Kidney (tissue), 2 donors: ENCODE measurements around the gene GAB3. TPM values are rescaled to one million over a fixed set of nuclear protein-coding genes. Genes with fewer than 3 reads are reported as not detected.

Experiments used
- polyA plus RNA-seq: library from polyadenylated mRNA; stranded (reverse); fragments of 350-450 nt; fragmentation: Illumina TruSeq; extraction: RNeasy Lipid Tissue Mini Kit (QIAGEN cat#74804); gene quantifications from one replicate; pipeline ENCODE4 v1.2.3, GENCODE V29; 2014; ENCODE audit warnings: low read depth, low replicate concordance; ENCODE audit not compliant: insufficient read depth
- total RNA-seq: library from RNA; stranded (reverse); fragmentation: NEBNext Ultra II Directional; extraction: Animal tissue kit (Norgen Biotek cat#: 25700); gene quantifications from one replicate; pipeline ENCODE4 v1.2.1, GENCODE V29; 2021
- donor health status: DM: yes; HTN: yes; CAD: no.

Gene GAB3
- total and polyA plus RNA-seq, 2 donors from 2014 or later = 0.95 to 6.4 TPM

Other genes starting within 250 kb of the GAB3 start
- gene FAM3A, start 234.8 kb downstream of the GAB3 start, total RNA-seq = 39.5 TPM
- 73.4 TPM for gene FAM3A, start 234.8 kb downstream of the GAB3 start, polyA plus RNA-seq
- 54.1 TPM for gene G6PD, start 204.2 kb downstream of the GAB3 start, total RNA-seq
- gene G6PD, start 204.2 kb downstream of the GAB3 start, polyA plus RNA-seq = 34.7 TPM
- 31.3 TPM for gene IKBKG, start 203.5 kb downstream of the GAB3 start, total RNA-seq
- 23.3 TPM for gene IKBKG, start 203.5 kb downstream of the GAB3 start, polyA plus RNA-seq
- gene CTAG1A, start 165.9 kb downstream of the GAB3 start, total RNA-seq = not detected
- not detected for gene CTAG1A, start 165.9 kb downstream of the GAB3 start, polyA plus RNA-seq
- not detected for gene CTAG1B, start 131.8 kb downstream of the GAB3 start, total RNA-seq
- gene CTAG1B, start 131.8 kb downstream of the GAB3 start, polyA plus RNA-seq = not detected
- gene CTAG2, start 97.5 kb downstream of the GAB3 start, total RNA-seq = 0.28 TPM
- gene CTAG2, start 97.5 kb downstream of the GAB3 start, polyA plus RNA-seq = not detected
- 35.7 TPM for gene DKC1, start 11.8 kb upstream of the GAB3 start, total RNA-seq
- gene DKC1, start 11.8 kb upstream of the GAB3 start, polyA plus RNA-seq = 21.7 TPM
- 47.0 TPM for gene MPP1, start 54.4 kb upstream of the GAB3 start, total RNA-seq
- 76.4 TPM for gene MPP1, start 54.4 kb upstream of the GAB3 start, polyA plus RNA-seq
- not detected for gene SMIM9, start 83.6 kb upstream of the GAB3 start, total RNA-seq
- not detected for gene SMIM9, start 83.6 kb upstream of the GAB3 start, polyA plus RNA-seq
- 44.8 TPM for gene F8A1, start 135.3 kb upstream of the GAB3 start, total RNA-seq
- 51.9 TPM for gene F8A1, start 135.3 kb upstream of the GAB3 start, polyA plus RNA-seq